Activated CD8-positive, alpha-beta T cell treated with anti-CD3 and anti-CD28 coated beads for 36 hours (primary cell): ENCODE results near the gene SPECC1. TPM values are rescaled to one million over a fixed set of nuclear protein-coding genes. Genes with fewer than 3 reads are reported as not detected.

ENCODE experiments used
- ATAC-seq: fragments of 200-7000 bp; cut with Tn5 transposase; one replicate; pipeline ENCODE4 v1.10.0; 2021; ENCODE audit warnings: mild to moderate bottlenecking, moderate library complexity
- CTCF ChIA-PET: fragments of 350-600 bp; sonication (Branson Sonifier 250); formaldehyde crosslinking; loops from one replicate; lab custom pipeline; 2021; ENCODE audit warnings: antibody characterized with exemption; lab: Charles Lee
- POLR2A ChIA-PET: fragments of 350-600 bp; sonication (Branson Sonifier 250); formaldehyde crosslinking; loops from one replicate; lab custom pipeline; 2021; ENCODE audit warnings: antibody characterized with exemption; lab: Charles Lee
- DNase-seq: peaks from one replicate; pipeline ENCODE4 v3.0.0-alpha.2; 2020
- H3K27ac Mint-ChIP-seq: one replicate; pipeline ENCODE4 v1.8.0; 2021; ENCODE audit warnings: mild to moderate bottlenecking, mixed read lengths
- H3K27me3 Mint-ChIP-seq: one replicate; pipeline ENCODE4 v1.8.0; 2021; ENCODE audit warnings: mixed read lengths
- H3K36me3 Mint-ChIP-seq: one replicate; pipeline ENCODE4 v1.8.0; 2021; ENCODE audit warnings: low read depth, mixed read lengths
- H3K4me1 Mint-ChIP-seq: one replicate; pipeline ENCODE4 v1.8.0; 2021; ENCODE audit warnings: low read depth, mixed read lengths
- H3K4me3 Mint-ChIP-seq: one replicate; pipeline ENCODE4 v1.8.0; 2021; ENCODE audit warnings: mild to moderate bottlenecking, moderate library complexity, mixed read lengths
- H3K9me3 Mint-ChIP-seq: one replicate; pipeline ENCODE4 v1.8.0; 2021; ENCODE audit warnings: mixed read lengths
- CTCF ChIP-seq: fragments of 200-600 bp; IDR thresholded peaks from one replicate; pipeline ENCODE4 v1.8.0; 2022; ENCODE audit warnings: antibody characterized with exemption, mild to moderate bottlenecking
- intact Hi-C: fragments of 100-400 bp; cut with micrococcal nuclease; formaldehyde crosslinking; loops from one replicate; pipeline ENCODE4 v1.10.0; 2022
- total RNA-seq, 2 experiments: library from RNA; stranded (reverse); gene quantifications; one replicate each; pipeline ENCODE4 v1.2.3, GENCODE V29; 2021

The SPECC1 gene
- total RNA-seq, 2 experiments from 2014 or later = 9.9 to 10.3 TPM

GRCh38 chr17:20280051-20280450, 270.9 kb downstream of the SPECC1 start:
- no peak for DNase-seq
- Mint-ChIP-seq H3K4me1 (peaks cover 43% of the 10 kb centered on the region), H3K9me3 (no peaks in the 10 kb centered on the region), H3K36me3 (no peaks in the 10 kb centered on the region), H3K27ac (no peak overlapping the region), H3K4me3 (no peak overlapping the region), H3K27me3 (no peaks in the 10 kb centered on the region)
- no peak for ATAC-seq
- ChIA-PET CTCF (no interaction called here), POLR2A (no interaction called here)
- TF ChIP-seq CTCF = no peak
- intact Hi-C loops = no loop called here

GRCh38 chr17:20280851-20281250, 271.7 kb downstream of the SPECC1 start:
- H3K4me3 Mint-ChIP-seq = no peak overlapping the region
- peak; percentile 64 for ATAC-seq

GRCh38 chr17:20281860-20282259, 272.7 kb downstream of the SPECC1 start:
- ATAC-seq = no peak
- Mint-ChIP-seq H3K9me3 (no peaks in the 10 kb centered on the region), H3K4me1 (peaks cover 25% of the 10 kb centered on the region), H3K4me3 (no peak overlapping the region), H3K27ac (no peak overlapping the region), H3K36me3 (no peaks in the 10 kb centered on the region), H3K27me3 (no peaks in the 10 kb centered on the region)
- POLR2A ChIA-PET = no interaction called here
- intact Hi-C loops = no loop called here
- no peak for DNase-seq
- CTCF ChIA-PET = interaction anchor here (1.3 kb wide), 1 partner anchor 55 kb away, joined by 3 read pairs; no protein-coding TSS in a partner anchor
- TF ChIP-seq CTCF = no peak

More at GRCh38 chr17:20280851-20281250, 271.7 kb downstream of the SPECC1 start:
- H3K27ac Mint-ChIP-seq = peak overlapping the region; percentile 24
- DNase-seq = peak; percentile 36
- H3K36me3 Mint-ChIP-seq = no peaks in the 10 kb centered on the region
- no peaks in the 10 kb centered on the region for H3K27me3 Mint-ChIP-seq
- ChIA-PET CTCF (no interaction called here), POLR2A (no interaction called here)
- H3K4me1 Mint-ChIP-seq = peaks cover 35% of the 10 kb centered on the region
- H3K9me3 Mint-ChIP-seq = no peaks in the 10 kb centered on the region
- intact Hi-C loops = no loop called here
- TF ChIP-seq CTCF = no peak

GRCh38 chr17:20282526-20283308, 273.6 kb downstream of the SPECC1 start:
- DNase-seq = no peak
- no peak for TF ChIP-seq CTCF
- ChIA-PET CTCF (interaction anchor here (1.3 kb wide), 1 partner anchor 56 kb away, joined by 3 read pairs; no protein-coding TSS in a partner anchor), POLR2A (no interaction called here)
- Mint-ChIP-seq H3K36me3 (no peaks in the 10 kb centered on the region), H3K4me3 (no peak overlapping the region), H3K9me3 (no peaks in the 10 kb centered on the region), H3K27ac (no peak overlapping the region), H3K4me1 (peaks cover 22% of the 10 kb centered on the region), H3K27me3 (no peaks in the 10 kb centered on the region)
- ATAC-seq = no peak
- intact Hi-C loops = no loop called here

GRCh38 chr17:20284022-20284421, 274.9 kb downstream of the SPECC1 start:
- H3K4me3 Mint-ChIP-seq = no peak overlapping the region
- peaks cover 20% of the 10 kb centered on the region for H3K4me1 Mint-ChIP-seq
- H3K36me3 Mint-ChIP-seq = no peaks in the 10 kb centered on the region
- intact Hi-C loops = no loop called here
- ATAC-seq (no peak), DNase-seq (no peak)
- CTCF ChIA-PET = interaction anchor here (1.4 kb wide), 1 partner anchor 8 kb away, joined by 3 read pairs; no protein-coding TSS in a partner anchor
- H3K27ac Mint-ChIP-seq = no peak overlapping the region
- H3K9me3 Mint-ChIP-seq = peaks cover 2% of the 10 kb centered on the region
- no peaks in the 10 kb centered on the region for H3K27me3 Mint-ChIP-seq
- TF ChIP-seq CTCF = no peak
- POLR2A ChIA-PET = no interaction called here
